SK-N-MC (cell line): Measurements from ENCODE around the gene NCKIPSD.

ENCODE experiments used
- DNase-seq: peaks from one replicate; pipeline ENCODE4 v3.0.0-alpha.2; 2011; ENCODE audit warnings: low read depth, low spot score
- H3K27ac ChIP-seq: fragments of 200-600 bp; sonication (generic); 2 replicates; pipeline ENCODE4 v1.5.1; 2016; ENCODE audit warnings: mixed run types
- H3K36me3 ChIP-seq: fragments of 200-600 bp; sonication (generic); 2 replicates; pipeline ENCODE4 v1.6.1; 2017; ENCODE audit warnings: antibody characterized with exemption, low read length, mixed read lengths; ENCODE audit not compliant: insufficient read depth
- H3K4me3 ChIP-seq: fragments of 200-600 bp; sonication (generic); 2 replicates; pipeline ENCODE4 v1.5.1; 2016
- H3K9ac ChIP-seq: fragments of 200-600 bp; sonication (generic); 2 replicates; pipeline ENCODE4 v1.8.0; 2017; ENCODE audit warnings: mixed run types, mixed read lengths; ENCODE audit not compliant: insufficient read length
- H3K9me3 ChIP-seq: fragments of 200-600 bp; sonication (generic); 2 replicates; pipeline ENCODE4 v1.6.1; 2017; ENCODE audit warnings: low read depth, mild to moderate bottlenecking, antibody characterized with exemption, low read length, moderate library complexity, mixed read lengths
- EZH2 ChIP-seq: fragments of 200-600 bp; sonication (generic); IDR thresholded peaks from one replicate; pipeline ENCODE4 v1.6.1; 2017; ENCODE audit warnings: antibody characterized with exemption
- FOXP2 ChIP-seq: optimal IDR thresholded peaks from 2 replicates; pipeline ENCODE3; 2011; ENCODE audit warnings: mild to moderate bottlenecking, moderate library complexity; ENCODE audit not compliant: insufficient read depth; ENCODE audit errors: extremely low read length, control extremely low read depth
- POLR2AphosphoS5 ChIP-seq: IDR thresholded peaks from 2 replicates; pipeline ENCODE4 v1.6.1; 2012; ENCODE audit warnings: mild to moderate bottlenecking, low read depth, low read length, borderline replicate concordance

Gene NCKIPSD

DNA sequence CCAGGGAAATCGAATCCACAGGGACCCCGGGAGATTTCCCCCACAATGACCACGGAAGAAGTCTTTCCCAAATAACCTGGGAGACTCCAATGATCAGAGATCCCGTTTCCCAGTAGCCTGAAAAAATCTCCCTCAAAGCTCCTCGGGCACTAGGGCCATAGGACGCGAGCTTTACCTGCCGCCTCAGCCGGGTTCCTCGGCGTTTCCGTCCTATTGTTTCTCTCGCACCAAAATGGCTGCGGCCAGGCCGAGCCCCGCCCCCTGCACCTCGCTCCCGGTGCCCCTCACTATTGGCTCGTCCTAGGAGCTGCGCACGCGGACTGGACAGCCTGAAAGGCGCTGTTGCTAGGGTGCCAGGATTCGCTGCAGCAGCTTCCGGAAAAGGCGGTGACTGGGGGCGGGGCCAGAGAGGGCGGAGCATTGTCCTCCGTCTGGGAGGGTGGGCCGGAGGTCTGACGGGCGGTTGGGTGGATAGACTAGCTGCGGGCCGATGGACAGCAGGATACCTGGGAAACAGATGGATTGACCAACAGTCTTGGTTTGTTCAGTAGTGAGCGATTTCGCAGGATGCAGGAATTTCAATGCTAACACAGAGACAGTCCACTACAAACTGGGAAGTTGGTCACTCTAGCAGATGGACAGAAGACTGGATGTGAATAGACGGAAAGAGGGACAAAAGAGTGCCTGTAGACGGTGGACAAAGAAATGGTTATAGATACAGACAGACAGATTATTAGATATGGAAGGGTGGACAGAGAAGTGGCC, 31.4 kb upstream of the NCKIPSD start, which contains the start of gene IP6K2:
IP6K2 (minus strand) TSS at position 240 of the 765 bp plus-strand sequence. CDS start 21,930 bp downstream, outside the sequence.
- DNase-seq = peak; percentile 53
- peak within 1 kb of the TSS; percentile 81 for H3K27ac ChIP-seq
- H3K9me3 ChIP-seq = no peaks in the 10 kb centered on the region
- H3K9ac ChIP-seq = peak within 1 kb of the TSS; percentile 98
- H3K4me3 ChIP-seq = peak within 1 kb of the TSS; percentile 90
- H3K36me3 ChIP-seq = peaks cover 12% of the 10 kb centered on the region
- no peak for TF ChIP-seq FOXP2
- peak; percentile 96 for TF ChIP-seq POLR2AphosphoS5

DNA sequence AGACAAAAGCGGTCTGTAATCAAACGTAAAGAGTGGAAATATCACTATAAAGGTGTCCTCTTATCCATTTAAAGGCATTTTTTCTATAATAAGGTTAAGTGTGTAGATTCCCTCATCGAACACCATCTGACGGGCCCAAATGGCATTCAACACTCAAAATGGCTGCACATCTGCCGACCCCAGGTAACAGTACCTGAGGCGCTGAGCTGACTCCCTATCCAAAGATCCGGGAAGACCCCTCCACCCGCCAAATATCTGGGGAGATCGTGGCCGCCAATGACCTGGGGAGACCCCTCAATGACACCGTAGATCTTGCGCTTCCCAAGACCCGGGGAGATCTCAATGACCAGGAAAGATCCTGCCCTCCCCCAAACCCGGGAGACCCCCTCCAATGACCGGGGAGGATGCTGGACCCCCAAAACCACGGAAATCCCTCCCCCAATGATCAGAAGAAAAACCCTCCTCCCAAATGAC, 30.8 kb upstream of the NCKIPSD start:
- peak overlapping the region; percentile 81 for H3K27ac ChIP-seq

DNA sequence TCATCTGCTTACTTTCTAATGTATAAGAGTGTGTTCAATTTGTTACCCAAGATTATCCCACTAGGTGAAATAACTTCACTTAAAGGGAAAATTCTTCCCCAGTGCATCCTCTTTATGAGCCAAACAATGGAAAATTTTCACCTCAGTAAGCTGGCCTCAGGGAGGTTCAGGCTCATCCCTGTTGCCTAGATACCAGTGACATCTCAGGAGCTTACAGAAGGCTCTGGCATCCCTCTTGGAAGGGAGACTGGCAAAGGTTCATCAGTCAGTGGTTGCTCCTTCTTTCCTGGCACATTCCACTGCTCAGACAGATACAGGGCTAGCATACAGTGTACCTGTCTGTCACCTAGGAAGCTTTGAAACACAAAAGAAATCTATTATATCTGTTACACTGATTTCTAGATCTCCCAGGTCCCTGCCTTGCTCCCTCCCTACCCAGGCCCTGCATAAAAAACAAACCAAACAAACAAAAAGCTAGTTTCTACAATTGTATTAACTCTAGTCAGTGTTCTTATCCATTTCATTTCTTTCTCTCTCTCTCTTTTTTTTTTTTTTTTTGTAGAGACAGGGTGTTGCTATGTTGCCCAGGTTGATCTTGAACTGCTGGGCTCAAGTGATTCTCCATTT, 29.6 kb upstream of the NCKIPSD start:
- H3K9ac ChIP-seq = peak overlapping the region; percentile 98

More for the DNA sequence above, 30.8 kb upstream of the NCKIPSD start:
- Histone ChIP-seq H3K9ac (peak overlapping the region; percentile 98), H3K9me3 (no peaks in the 10 kb centered on the region), H3K36me3 (peaks cover 17% of the 10 kb centered on the region), H3K4me3 (peak overlapping the region; percentile 90)
- no peak for DNase-seq
- no peak for TF ChIP-seq FOXP2
- TF ChIP-seq EZH2 = no peak
- no peak for TF ChIP-seq POLR2AphosphoS5

GRCh38 chr3:48711727-48712126, 26.0 kb upstream of the NCKIPSD start:
- TF ChIP-seq FOXP2 (no peak), POLR2AphosphoS5 (no peak), EZH2 (no peak)
- Histone ChIP-seq H3K4me3 (no peak overlapping the region), H3K9me3 (no peaks in the 10 kb centered on the region), H3K36me3 (peaks cover 41% of the 10 kb centered on the region), H3K27ac (no peak overlapping the region), H3K9ac (no peak overlapping the region)
- no peak for DNase-seq

More for the DNA sequence above, 29.6 kb upstream of the NCKIPSD start:
- H3K9me3 ChIP-seq = no peaks in the 10 kb centered on the region
- peak overlapping the region; percentile 90 for H3K4me3 ChIP-seq
- TF ChIP-seq POLR2AphosphoS5 (no peak), EZH2 (no peak), FOXP2 (no peak)
- H3K36me3 ChIP-seq = peaks cover 28% of the 10 kb centered on the region
- DNase-seq = no peak
- H3K27ac ChIP-seq = no peak overlapping the region

GRCh38 chr3:48709051-48709461, 23.3 kb upstream of the NCKIPSD start:
- TF ChIP-seq FOXP2 = no peak
- TF ChIP-seq EZH2 = no peak
- no peak for TF ChIP-seq POLR2AphosphoS5
- H3K4me3 ChIP-seq = no peak overlapping the region
- H3K36me3 ChIP-seq = peaks cover 40% of the 10 kb centered on the region
- no peaks in the 10 kb centered on the region for H3K9me3 ChIP-seq
- no peak overlapping the region for H3K27ac ChIP-seq
- no peak for DNase-seq
- no peak overlapping the region for H3K9ac ChIP-seq

DNA sequence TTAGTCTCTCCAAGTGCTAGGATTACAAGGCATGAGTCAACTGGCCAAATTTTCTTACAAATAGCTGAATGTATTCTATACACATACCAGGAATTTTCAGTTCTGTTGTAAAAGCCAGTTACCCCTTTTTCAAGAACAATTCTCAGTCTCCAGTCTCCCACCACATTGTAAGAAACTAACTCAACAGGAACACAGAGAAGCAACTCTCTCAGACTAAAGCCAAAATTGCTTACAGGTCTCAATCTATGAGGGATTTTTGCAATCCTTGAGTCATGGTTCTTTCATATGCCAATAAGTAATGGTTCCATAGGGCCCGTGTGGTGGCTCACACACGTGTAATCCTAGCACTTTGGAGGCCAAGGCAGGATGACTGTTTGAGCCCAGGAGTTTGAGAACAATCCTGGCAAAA, 22.8 kb upstream of the NCKIPSD start:
- TF ChIP-seq FOXP2 (no peak), POLR2AphosphoS5 (no peak), EZH2 (no peak)
- H3K9me3 ChIP-seq = no peaks in the 10 kb centered on the region
- H3K27ac ChIP-seq = no peak overlapping the region
- no peak overlapping the region for H3K9ac ChIP-seq
- no peak overlapping the region for H3K4me3 ChIP-seq
- peaks cover 40% of the 10 kb centered on the region for H3K36me3 ChIP-seq
- no peak for DNase-seq

DNA sequence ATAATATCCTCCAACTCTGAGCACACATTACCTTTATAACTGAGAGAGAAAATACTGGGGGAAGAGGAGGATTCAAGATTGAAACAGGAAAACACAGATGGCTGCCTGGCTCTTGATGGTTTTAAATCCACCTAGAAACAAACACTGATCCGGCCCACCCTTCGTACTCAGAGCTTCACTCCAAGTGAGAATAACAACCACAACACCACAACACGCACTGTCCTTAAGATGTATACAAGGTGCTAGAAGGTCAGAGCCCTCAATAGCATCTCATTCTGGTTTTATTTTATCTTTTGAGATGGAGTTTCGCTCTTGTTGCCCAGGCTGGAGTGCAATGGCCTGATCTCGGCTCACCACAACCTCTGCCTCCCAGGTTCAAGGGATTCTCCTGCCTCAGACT, 21.4 kb upstream of the NCKIPSD start:
- H3K36me3 ChIP-seq = peaks cover 43% of the 10 kb centered on the region
- no peak overlapping the region for H3K27ac ChIP-seq
- TF ChIP-seq EZH2 (no peak), FOXP2 (no peak), POLR2AphosphoS5 (no peak)
- no peaks in the 10 kb centered on the region for H3K9me3 ChIP-seq
- H3K9ac ChIP-seq = no peak overlapping the region
- DNase-seq = no peak
- no peak overlapping the region for H3K4me3 ChIP-seq

DNA sequence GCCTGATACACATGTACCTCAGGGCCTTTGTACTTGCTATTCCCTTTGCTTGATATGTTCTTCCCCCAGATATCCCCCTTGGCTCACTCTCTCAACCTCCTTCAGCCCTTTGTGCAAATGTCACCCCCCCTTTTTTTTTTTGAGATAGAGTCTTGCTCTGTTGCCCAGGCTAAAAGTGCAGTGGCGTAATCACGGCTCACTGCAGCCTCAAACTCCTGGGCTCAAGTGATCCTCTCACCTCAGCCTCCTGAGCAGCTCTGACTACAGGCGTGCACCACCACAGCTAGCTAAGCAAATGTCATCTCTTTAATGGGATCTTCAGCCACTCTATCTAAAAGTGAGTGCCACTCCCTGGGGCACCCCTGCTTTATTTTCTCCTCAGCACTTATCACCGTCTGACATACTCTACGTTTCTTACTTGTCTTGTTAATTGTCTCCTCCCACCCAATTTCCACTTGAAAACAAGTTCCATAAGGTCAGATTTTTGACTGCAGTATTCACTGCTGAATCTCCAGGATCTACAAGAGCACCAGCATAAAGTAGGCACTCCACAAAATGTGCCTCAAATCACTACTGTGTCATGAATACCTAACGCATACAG, 16.7 kb upstream of the NCKIPSD start:
- Histone ChIP-seq H3K36me3 (peaks cover 28% of the 10 kb centered on the region; the same call in 1 of the 2 replicates), H3K4me3 (no peak overlapping the region), H3K9me3 (no peaks in the 10 kb centered on the region), H3K9ac (no peak overlapping the region), H3K27ac (no peak overlapping the region)
- no peak for DNase-seq
- no peak for TF ChIP-seq POLR2AphosphoS5
